NCI-H2107 (cell line): ENCODE measurements around the gene TXNDC16.
A peak's percentile ranks its signal among the peaks of the same experiment; 100 is the strongest.
"Not testable (repeated sequence)": the region's sequence is repeated elsewhere in the genome, so short reads cannot be mapped to it uniquely, and the experiment has no call there.

Source experiments
- DNase-seq: peaks from one replicate; lab custom pipeline; 2025; lab: John Stamatoyannopoulos, UW

The TXNDC16 gene, protein sequence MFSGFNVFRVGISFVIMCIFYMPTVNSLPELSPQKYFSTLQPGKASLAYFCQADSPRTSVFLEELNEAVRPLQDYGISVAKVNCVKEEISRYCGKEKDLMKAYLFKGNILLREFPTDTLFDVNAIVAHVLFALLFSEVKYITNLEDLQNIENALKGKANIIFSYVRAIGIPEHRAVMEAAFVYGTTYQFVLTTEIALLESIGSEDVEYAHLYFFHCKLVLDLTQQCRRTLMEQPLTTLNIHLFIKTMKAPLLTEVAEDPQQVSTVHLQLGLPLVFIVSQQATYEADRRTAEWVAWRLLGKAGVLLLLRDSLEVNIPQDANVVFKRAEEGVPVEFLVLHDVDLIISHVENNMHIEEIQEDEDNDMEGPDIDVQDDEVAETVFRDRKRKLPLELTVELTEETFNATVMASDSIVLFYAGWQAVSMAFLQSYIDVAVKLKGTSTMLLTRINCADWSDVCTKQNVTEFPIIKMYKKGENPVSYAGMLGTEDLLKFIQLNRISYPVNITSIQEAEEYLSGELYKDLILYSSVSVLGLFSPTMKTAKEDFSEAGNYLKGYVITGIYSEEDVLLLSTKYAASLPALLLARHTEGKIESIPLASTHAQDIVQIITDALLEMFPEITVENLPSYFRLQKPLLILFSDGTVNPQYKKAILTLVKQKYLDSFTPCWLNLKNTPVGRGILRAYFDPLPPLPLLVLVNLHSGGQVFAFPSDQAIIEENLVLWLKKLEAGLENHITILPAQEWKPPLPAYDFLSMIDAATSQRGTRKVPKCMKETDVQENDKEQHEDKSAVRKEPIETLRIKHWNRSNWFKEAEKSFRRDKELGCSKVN

DNA sequence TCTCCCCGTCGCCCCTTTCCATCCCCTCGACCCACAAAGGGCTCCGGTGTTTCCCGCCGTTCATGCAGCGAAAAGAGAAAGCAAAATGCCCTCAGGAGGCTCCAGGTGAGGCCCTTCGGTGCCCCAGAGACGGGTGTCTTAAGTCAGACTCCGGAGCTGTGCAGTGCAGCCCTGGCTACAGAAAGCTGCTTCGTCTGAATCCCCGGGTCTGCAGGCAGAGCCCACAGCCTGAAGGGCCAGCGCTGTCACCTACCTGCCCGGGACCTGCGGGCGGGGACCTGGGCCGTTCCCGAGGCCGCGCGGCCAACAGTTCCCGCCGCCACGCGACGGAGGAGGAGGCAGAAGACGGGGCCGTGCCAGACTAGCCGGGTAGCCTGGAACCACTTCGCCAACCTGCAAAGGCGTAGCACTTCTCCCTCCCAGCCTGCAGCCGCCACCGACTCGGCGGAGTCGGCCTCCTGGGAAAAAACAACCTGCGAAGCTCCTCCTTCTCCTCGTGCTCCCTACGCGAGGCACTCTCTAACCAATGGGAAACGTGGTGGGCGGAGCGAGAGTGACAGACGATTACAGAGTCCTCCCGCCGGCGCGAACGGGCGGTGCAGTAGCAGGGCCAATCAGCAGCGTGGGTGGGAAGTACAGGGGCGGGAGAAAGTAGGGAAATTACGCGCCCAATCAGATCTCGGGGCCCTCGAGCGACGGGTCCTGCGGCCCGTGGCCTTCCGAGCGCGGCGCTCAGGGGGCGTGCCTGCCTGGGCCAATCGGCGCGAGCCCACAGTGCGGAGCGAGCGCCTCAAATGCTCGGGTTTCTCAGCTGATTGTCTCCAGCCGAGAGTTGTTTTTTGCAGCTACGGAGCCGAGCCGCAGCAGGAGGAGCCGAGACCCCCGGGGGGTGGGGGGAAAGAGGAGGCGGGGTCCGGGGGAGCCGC is at the start of gene TXNDC16, which contains the start of gene GPR137C:
Gene TXNDC16 (minus strand): TSS at position 443 of the 926 bp plus-strand sequence. CDS start 8,948 bp downstream, outside the sequence.
Gene GPR137C (plus strand): TSS at position 774 of the 926 bp plus-strand sequence. CDS start 312 bp downstream, outside the sequence.
- peak; percentile 100 for DNase-seq

DNA sequence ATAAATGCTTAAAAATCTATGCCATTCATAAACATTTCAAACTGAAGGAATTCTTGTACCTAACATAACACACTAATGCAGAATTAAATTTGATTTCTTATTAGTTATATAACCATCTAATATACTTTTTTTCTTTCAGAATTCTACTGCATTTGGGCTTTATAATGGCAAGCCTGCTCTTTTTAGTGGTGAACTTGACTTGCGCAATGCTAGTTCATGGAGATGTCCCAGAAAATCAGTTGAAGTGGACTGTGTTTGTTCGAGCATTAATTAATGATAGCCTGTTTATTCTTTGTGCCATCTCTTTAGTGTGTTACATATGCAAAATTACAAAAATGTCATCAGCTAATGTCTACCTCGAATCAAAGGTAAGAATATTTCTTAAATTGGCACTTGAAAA is 47.7 kb upstream of the TXNDC16 start:
- DNase-seq: no peak

DNA sequence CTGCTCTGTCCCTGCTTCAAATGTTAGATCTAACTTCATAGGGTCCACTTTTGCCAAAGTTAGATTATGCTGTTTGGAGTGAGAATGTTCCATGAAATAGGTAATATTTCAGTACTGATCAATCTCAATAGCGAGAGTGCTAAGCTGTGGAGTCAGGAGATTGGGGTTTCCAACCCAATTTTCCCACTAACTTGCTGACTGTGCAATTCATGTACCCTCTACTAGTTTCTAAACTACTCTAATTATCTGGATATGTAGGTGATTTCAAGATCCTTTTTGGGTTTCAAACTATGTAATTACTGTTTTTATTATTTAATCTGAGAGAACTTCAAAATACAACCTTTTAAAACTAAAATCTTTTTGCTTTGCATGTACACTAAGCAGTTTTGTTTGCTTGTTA is 46.3 kb upstream of the TXNDC16 start:
- DNase-seq: no peak

DNA sequence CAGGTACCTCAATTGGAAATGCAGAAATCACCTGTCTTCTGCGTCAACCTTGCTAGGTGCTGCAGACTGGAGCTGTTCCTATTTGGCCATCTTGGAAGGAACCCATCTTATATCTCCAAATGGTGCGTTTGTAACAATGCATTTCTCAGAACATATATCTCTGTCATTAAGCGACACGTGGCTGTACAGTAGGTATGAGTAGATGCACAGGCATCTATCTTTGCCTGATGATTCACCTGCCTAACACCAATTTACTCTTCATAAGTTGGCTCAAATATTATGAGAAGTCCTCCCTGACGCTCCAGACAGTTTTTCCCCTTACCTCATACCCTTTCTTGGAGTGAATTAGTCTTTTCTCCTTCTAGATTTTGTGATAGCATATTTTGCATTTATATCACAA is 44.6 kb upstream of the TXNDC16 start:
- DNase-seq: no peak

DNA sequence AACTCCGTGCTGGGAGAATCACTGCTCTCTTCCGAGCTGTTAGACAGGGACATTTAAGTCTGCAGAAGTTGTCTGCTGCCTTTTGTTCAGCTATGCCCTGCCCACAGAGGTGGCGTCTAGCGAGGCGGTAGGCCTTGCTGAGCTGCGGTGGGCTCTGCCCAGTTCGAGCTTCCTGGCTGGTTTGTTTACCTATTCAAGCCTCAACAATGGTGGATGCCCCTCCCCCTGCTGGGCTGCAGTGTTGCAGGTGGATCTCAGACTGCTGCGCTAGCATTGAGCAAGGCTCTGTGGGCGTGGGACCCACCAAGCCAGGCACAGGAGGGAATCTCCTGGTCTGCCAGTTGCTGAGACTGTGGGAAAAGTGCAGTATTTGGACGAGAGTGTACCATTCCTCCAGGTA is 44.0 kb upstream of the TXNDC16 start:
- DNase-seq: no peak

DNA sequence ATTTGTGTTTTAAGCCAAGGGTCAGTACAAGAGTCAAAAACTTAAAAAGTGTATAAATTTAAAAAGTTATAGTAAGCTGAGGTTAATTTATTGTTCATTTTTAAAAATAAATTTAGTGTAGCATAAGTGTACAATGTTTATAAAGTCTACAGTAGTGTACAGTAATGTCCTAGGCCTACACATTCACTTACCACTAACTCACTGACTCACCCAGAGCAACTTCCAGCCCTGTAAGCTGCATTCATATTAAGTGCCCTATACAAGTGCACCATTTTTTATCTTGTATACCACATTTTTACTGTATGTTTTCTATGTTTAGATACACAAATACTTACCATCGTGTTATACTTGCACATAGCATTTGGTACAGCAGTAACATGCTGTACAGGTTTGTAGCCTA is 38.0 kb upstream of the TXNDC16 start:
- DNase-seq: no peak

DNA sequence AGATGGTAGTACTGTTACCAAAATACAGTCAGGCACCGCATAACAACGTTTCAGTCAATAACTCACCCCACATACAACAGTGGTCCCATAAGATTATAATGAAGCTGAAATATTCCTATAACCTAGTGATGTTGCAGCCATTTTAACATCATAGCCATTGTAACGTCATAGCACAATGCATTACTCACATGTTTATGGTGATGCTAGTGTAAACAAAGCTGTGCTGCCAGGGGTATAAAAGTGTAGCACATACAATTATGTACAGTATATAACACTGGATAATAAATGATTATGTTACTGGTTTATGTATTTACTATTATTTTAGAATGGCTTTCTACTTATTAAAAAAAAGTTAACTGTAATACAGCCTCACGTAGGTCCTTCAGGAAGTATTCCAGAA is 37.3 kb upstream of the TXNDC16 start:
- no peak for DNase-seq

DNA sequence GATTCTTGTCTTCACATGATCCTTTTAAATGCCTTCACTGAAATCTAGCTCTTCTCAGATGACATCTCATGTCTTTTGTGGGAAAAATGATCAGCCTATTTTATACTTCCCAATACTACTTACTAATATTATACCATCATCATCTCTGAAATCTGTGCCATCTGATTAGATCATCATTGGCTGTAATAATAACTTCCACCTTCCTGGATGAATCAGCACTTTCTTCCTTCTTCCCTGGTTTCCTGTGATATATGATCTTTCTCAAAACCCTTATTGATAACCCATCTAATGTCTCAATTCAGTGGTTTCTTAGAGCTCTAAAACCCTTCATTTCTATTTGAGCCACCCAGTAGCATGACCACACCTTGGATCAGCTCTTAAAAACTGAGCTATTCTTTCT is 31.2 kb upstream of the TXNDC16 start:
- no peak for DNase-seq

DNA sequence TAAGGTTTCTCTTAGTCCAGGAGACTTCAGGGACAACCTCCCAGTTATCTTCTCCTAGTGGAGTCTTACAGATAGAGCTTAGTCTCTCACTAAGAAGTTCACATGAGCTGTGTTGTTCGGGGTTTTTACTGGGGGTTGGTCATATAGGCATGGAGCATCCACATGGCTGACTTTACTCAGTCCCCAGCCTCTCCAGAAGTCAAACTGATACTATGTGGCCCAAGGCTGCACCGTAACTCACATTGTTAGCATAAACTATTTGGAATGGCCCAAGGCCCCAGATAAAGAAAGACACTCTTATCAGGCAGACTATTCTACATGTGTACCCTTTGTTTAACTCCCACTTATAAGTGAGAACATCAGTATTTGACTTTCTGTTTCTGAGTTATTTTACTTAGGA is 23.6 kb upstream of the TXNDC16 start:
- DNase-seq: no peak

DNA sequence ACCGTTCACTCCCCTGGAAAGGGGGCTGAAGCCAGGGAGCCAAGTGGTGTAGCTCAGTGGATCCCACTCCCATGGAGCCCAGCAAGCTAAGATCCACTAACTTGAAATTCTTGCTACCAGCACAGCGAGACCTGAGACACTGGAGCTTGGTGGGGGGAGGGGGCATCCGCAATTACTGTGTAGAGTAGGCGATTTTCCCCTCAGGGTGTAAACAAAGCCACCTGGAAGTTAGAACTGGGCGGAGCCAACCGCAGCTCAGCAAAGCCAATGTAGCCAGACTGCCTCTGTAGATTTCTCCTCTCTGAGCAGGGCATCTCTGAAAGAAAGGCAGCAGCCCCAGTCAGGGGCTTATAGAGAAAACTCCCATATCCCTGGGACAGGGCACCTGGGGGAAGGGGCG is 16.1 kb upstream of the TXNDC16 start:
- not testable (repeated sequence) for DNase-seq

DNA sequence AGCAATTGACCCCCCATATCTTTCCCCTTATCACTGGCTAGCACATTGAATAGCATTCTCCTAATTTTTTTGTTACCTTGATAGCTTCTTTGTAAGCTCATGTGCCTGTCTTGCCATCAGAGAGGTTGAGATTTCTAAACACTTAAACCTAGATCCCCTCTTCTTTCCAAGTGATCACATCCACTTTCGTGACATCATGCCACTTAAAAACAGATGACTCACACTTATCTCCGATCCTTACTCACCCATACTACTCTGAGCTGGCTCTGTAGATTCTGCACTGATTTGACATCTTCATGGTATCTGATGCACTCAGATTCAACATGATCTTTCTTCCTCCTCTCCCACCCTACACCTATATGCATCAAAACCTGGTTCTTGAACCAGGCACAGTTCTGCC is 10.8 kb upstream of the TXNDC16 start:
- no peak for DNase-seq

DNA sequence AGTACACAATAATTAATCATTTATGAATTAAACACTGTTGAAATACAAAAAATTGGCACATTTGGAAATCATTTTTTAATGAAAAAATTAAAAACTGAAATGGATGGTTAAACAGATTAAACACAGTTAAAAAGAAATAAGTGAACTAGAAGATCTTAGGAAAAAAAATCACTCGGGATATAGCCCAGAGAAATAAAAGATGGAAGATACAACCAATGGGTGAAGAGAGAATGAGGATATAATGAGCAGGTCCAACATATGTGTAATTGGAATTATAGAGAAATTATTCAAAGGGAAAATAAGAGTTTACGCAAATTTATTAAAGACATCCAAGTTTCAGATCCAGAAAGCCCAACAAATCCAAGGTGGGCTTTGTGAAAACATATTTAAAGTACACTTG is 6.4 kb upstream of the TXNDC16 start:
- DNase-seq: no peak

DNA sequence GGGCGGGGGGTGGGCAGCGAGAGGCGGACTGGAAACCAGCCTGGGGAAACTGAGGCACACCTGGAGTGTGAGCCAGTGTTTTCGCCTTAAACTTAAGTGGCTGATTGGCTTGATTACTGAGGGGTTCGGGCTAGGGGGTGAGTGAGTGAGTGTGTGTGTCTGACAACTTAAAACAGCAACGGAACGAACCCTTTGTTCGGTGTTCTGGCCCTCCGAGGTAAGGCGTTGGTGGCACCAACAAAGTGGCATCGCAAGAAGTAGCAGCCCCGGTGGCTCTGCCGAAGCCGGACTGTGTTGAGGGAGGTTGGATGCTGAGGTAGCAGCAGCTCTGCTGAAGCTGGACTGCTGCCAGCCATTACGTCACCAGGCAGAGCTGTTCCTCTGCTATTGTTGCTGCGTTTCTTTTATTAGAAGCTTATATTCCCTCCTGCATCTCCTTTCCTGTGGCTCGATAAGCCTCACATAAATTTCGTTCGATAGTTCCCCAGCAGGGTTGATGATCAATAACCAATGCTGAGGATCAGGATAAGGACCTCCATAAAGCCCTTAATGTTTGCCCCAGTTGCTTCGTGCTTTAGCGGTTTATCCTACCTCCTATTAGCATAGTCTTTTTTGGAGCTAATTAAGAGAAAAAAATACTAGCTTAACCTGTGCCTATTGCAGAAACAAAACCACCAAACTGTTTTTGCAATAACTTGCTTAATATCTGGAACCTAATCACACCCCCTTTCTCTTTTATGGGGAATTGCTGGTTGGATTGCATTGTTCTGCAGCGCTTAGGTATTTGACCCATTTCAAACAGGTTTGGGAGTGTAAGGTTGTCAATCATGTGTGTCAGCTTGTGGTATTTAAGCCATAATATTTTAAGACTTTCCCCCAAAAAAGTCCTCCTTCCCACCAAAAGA is 1.6 kb upstream of the TXNDC16 start:
- DNase-seq: peak; percentile 83

DNA sequence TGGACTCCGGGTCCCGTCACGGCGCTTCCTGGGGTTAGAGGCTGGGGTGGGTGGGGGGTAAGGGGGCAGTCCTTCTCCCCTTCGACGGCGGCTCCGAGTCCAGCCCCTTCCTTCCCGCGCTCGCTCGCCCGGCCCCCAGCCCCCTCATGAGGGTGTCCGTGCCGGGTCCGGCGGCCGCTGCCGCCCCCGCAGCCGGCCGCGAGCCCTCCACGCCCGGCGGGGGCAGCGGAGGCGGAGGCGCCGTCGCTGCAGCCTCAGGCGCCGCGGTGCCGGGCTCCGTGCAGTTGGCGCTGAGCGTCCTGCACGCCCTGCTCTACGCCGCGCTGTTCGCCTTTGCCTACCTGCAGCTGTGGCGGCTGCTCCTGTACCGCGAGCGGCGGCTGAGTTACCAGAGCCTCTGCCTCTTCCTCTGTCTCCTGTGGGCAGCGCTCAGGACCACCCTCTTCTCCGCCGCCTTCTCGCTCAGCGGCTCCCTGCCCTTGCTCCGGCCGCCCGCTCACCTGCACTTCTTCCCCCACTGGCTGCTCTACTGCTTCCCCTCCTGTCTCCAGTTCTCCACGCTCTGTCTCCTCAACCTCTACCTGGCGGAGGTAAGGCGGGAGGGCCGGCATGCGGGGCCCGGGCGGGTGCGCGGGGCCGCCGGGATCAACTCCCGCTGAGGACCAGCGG is 831 bp upstream of the TXNDC16 start:
- DNase-seq: peak; percentile 19

DNA sequence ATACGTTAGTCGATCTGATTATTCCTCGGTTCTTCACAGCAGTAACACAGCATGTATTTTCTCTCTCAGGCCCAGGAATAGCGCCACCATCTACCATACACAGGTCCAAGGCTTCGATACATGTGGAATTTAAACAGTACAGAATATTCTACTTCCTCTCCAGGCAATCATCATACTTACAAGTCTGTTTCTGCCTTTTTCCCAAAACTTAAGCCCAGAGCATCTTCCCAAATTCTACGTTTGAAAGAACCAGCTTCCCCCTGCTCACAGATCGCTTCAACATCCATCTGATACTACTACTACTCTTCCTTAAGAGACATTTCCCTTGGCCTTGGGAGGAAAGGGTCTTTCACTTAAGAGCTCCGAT is 626 bp downstream of the TXNDC16 start:
- no peak for DNase-seq

DNA sequence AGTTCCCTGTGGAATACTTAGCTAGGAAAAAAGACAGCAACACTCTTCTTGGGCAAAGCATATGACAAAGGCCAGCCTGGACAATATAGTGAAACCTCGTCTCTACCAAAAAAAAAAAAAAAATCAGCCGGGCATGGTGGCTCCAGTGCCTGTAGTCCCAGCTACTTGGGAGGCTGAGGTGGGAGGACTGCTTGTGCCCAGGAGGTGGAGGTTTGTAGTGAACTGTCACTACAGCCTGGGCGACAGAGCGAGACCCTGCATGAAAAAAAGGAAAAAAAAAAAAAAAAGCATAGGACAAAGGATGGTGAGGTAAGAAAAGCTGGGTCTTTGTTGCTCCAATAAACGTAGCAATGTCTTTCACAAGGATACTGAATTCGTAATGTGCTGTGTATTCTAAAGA is 1.1 kb downstream of the TXNDC16 start:
- DNase-seq: no peak

DNA sequence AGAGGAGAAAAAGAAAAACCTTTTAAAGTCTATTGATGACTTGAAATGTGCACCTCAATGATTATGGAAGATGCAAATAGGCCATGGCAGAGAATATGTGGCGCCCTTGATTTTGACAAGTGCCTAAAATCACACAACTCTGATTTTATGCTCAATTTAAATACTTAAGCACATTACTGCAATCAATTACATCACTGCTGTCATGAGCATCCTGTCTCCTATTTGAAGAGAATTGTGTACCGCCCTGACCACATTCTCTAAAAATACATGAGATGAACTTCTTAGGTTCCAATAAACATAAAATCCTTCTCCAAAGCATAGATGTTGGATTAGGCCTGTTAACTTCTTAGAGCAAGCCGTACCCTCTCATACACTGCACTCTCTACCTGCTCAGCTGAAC is 1.6 kb downstream of the TXNDC16 start:
- no peak for DNase-seq

DNA sequence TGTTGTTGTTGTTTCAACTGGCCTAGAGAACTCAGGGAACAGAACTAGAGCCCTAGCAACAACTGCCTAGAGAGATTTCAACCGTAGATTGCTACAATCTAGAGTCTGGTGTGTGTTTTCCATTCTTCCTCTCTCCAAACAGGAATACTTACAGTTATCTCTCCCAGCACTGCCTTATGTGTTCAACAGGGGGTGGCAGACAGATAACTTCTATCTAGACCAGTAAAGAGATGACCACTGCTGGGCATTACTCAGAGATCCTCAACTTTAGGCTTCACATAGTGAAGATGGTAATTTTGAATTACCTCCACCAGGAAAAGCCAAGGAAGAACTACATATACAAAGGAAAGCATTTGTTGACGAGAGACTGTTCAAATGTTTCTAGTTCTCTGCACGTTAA is 4.8 kb downstream of the TXNDC16 start:
- DNase-seq: no peak

DNA sequence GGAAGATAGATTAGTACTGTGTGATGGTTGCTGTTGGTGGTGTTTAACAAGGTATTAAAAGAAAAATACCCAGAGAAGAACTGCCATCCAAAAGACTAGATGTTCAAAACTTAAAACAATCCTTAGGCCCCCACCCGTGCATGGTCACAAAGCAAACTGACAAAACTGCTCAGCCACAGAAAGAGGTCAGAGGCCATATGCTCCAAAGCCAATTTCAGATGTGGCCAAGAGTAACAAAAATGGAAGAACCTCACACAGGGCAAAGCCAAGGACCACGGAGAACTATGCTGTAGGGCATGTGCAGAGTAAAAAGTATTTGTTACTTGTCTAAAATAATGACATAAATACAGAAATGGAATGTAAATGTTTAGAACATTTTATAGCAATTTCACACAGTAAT is 5.3 kb downstream of the TXNDC16 start:
- DNase-seq: no peak

DNA sequence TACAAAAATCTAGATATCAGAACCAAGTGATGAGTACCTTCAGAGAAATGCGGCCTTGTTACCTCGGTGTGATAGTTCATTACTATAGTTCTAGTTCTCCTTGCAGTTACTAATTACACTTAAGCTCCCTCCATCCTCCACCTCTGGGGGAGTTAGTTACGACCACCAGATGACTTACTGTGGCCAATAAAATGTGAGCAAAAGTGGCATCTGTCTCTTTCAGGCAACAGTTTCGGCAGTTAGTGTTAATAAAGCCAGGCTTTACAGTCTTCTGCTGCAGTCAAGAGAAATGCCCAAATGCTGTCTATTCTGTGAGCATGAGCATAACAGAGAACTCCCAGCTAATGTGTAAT is 6.0 kb downstream of the TXNDC16 start:
- DNase-seq: no peak
